ENCODE data around the gene G6PC1. TPM values are rescaled to one million over a fixed set of nuclear protein-coding genes. Genes with fewer than 3 reads are reported as not detected.
"Not testable (repeated sequence)": the region's sequence is repeated elsewhere in the genome, so short reads cannot be mapped to it uniquely, and the experiment has no call there.

Gene G6PC1
- polyA plus RNA-seq, 1 experiment: not detected

DNA sequence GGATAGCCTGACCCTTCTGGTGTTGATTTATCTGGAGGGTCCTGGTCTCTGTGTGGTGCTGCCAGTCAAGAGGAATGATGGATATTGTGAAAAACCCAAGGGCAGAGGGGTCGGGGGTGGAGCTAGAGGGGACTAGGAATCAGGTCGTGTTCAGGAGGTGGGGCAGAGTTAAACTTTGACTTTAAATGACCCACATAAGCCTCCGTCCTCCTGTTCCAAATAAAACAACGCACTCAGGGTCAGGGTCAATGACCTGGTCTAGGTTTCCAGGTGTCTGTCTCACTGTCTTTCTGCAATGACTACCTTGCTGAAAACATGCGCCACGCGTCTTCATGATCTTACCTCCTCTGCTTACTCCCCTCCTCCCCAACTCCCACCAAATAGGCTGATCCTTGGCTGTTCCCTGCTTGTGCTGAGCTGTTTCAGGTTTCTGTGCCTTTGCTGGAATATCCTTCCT is 34.9 kb upstream of the G6PC1 start:
- Histone ChIP-seq H3K27me3 (ENCODE audit: control insufficient read depth, insufficient read depth, low read length) (peaks cover 4% of the 10 kb centered on the region), H3K4me3 (ENCODE audit: low read depth, low read length) (no peak overlapping the region), H3K9me3 (ENCODE audit: control insufficient read depth, insufficient read depth, low read length) (no peaks in the 10 kb centered on the region; the same call in 1 of the 2 replicates), H3K27ac (ENCODE audit: low read depth, low read length) (no peak overlapping the region)
- POLR2A ChIA-PET: no interaction called here
- CTCF ChIA-PET: no interaction called here
- DNase-seq (ENCODE audit: low read depth, low spot score): no peak
- TF ChIP-seq, protein P1, sequence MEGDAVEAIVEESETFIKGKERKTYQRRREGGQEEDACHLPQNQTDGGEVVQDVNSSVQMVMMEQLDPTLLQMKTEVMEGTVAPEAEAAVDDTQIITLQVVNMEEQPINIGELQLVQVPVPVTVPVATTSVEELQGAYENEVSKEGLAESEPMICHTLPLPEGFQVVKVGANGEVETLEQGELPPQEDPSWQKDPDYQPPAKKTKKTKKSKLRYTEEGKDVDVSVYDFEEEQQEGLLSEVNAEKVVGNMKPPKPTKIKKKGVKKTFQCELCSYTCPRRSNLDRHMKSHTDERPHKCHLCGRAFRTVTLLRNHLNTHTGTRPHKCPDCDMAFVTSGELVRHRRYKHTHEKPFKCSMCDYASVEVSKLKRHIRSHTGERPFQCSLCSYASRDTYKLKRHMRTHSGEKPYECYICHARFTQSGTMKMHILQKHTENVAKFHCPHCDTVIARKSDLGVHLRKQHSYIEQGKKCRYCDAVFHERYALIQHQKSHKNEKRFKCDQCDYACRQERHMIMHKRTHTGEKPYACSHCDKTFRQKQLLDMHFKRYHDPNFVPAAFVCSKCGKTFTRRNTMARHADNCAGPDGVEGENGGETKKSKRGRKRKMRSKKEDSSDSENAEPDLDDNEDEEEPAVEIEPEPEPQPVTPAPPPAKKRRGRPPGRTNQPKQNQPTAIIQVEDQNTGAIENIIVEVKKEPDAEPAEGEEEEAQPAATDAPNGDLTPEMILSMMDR (IDR thresholded peaks at IDR 0.05; ENCODE audit: low read depth, low read length): no peak

DNA sequence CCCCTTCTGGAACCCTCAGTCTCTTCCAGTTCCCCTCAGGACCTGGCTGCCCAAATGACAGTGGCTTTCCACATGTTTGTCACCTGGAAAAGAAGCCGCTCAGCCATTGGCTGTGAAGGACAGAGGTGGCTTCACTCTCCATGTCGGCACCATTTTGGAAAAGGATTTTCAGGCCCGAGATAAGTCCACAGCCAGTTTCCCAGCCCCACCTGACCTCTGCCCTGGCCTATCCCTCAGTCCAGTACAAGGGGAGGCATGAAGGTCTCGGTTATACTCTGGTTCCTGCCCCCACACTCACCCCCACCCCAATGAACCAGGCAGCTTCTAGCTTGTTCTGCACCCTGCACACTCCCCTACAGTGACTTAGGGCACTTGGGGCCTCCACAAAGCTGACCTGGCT is 34.4 kb upstream of the G6PC1 start:
- TF ChIP-seq, protein P1 (IDR thresholded peaks at IDR 0.05; ENCODE audit: low read depth, low read length): no peak
- no peak for DNase-seq (ENCODE audit: low read depth, low spot score)
- no peak overlapping the region for H3K27ac ChIP-seq (ENCODE audit: low read depth, low read length)
- H3K27me3 ChIP-seq (ENCODE audit: control insufficient read depth, insufficient read depth, low read length): peaks cover 4% of the 10 kb centered on the region
- H3K9me3 ChIP-seq (ENCODE audit: control insufficient read depth, insufficient read depth, low read length): peaks cover 5% of the 10 kb centered on the region; the same call in 1 of the 2 replicates
- ChIA-PET POLR2A (no interaction called here), CTCF (no interaction called here)
- no peak overlapping the region for H3K4me3 ChIP-seq (ENCODE audit: low read depth, low read length)

DNA sequence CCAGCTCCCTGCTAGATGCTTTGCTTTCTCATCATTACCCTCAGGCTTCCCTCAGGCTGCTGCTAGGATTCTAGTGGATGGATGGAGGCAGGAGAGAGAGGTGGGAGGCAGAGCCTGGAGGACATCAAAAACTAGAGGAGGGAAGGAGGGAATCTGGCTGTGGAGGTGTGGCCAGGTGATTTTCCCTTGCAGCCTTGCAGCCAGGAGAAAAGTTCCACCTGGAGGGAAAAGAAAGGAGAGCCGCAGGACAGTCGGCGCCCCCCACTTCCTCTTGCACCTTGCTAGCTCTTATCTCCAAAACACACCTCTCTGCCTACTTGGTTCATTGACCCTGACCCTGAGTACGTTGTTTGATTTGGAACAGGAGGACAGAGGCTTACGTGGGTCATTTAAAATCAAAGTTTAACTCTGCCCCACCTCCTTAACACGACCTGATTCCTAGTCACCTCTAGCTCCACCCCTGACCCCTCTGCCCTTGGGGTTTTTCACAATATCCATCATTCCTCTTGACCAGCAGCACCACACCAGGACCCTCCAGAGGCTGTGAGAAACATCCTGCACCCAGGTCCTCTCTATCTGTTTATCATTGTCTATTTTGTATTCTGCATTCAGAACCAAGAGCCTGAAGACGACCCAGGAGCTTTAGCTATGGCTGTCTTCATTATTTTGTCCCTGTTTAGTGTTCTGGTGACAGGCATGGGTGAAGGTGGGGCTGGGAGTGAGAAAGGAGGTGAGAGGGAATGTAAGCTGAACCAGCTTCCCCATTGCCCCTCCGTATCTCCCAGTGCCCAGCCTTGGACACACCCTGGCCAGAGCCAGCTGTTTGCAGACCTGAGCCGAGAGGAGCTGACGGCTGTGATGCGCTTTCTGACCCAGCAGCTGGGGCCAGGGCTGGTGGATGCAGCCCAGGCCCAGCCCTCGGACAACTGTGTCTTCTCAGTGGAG is 33.7 kb upstream of the G6PC1 start:
- Histone ChIP-seq H3K27me3 (ENCODE audit: control insufficient read depth, insufficient read depth, low read length) (peaks cover 4% of the 10 kb centered on the region), H3K9me3 (ENCODE audit: control insufficient read depth, insufficient read depth, low read length) (peaks cover 9% of the 10 kb centered on the region; the same call in 1 of the 2 replicates), H3K27ac (ENCODE audit: low read depth, low read length) (no peak overlapping the region), H3K4me3 (ENCODE audit: low read depth, low read length) (no peak overlapping the region)
- TF ChIP-seq, protein P1 (IDR thresholded peaks at IDR 0.05; ENCODE audit: low read depth, low read length): no peak
- CTCF ChIA-PET: interaction anchor here (1.1 kb wide), 1 partner anchor 24 kb away, joined by 3 read pairs; no protein-coding TSS in a partner anchor
- DNase-seq (ENCODE audit: low read depth, low spot score): no peak
- POLR2A ChIA-PET: no interaction called here

DNA sequence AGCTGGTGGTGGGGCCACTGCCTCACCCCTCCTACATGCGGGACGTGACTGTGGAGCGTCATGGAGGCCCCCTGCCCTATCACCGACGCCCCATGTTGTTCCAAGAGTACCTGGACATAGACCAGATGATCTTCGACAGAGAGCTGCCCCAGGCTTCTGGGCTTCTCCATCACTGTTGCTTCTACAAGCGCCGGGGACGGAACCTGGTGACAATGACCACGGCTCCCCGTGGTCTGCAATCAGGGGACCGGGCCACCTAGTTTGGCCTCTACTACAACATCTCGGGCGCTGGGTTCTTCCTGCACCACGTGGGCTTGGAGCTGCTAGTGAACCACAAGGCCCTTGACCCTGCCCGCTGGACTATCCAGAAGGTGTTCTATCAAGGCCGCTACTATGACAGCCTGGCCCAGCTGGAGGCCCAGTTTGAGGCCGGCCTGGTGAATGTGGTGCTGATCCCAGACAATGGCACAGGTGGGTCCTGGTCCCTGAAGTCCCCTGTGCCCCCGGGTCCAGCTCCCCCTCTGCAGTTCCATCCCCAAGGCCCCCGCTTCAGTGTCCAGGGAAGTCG is 32.8 kb upstream of the G6PC1 start:
- DNase-seq (ENCODE audit: low read depth, low spot score); POLR2A ChIA-PET: not testable (repeated sequence)
- CTCF ChIA-PET: interaction anchor here (1.1 kb wide), 1 partner anchor 24 kb away, joined by 3 read pairs; no protein-coding TSS in a partner anchor

DNA sequence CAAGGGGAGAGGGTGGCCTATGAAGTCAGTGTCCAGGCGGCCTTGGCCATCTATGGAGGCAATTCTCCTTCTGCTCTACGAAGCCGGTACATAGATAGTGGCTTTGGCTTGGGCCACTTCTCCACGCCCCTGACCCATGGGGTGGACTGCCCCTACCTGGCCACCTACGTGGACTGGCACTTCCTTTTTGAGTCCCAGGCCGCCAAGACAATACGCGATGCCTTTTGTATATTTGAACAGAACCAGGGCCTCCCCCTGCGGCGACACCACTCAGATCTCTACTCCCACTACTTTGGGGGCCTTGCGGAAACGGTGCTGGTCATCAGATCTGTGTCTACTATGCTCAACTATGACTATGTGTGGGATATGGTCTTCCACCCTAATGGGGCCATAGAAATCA is 32.3 kb upstream of the G6PC1 start:
- POLR2A ChIA-PET: no interaction called here
- DNase-seq (ENCODE audit: low read depth, low spot score): no peak
- Histone ChIP-seq H3K27me3 (ENCODE audit: control insufficient read depth, insufficient read depth, low read length) (peaks cover 15% of the 10 kb centered on the region), H3K9me3 (ENCODE audit: control insufficient read depth, insufficient read depth, low read length) (peaks cover 9% of the 10 kb centered on the region), H3K27ac (ENCODE audit: low read depth, low read length) (no peak overlapping the region), H3K4me3 (ENCODE audit: low read depth, low read length) (no peak overlapping the region)
- CTCF ChIA-PET: no interaction called here
- TF ChIP-seq, protein P1 (IDR thresholded peaks at IDR 0.05; ENCODE audit: low read depth, low read length): no peak

More for the DNA sequence above, 32.8 kb upstream of the G6PC1 start:
- H3K9me3 ChIP-seq (ENCODE audit: control insufficient read depth, insufficient read depth, low read length); H3K27me3 ChIP-seq (ENCODE audit: control insufficient read depth, insufficient read depth, low read length); H3K4me3 ChIP-seq (ENCODE audit: low read depth, low read length); H3K27ac ChIP-seq (ENCODE audit: low read depth, low read length): not testable (repeated sequence)
